A673 (cell line): Measurements from ENCODE around the gene NRXN3. TPM values are rescaled to one million over a fixed set of nuclear protein-coding genes. Genes with fewer than 3 reads are reported as not detected.

Experiments
- BruUV-seq: library from RNA; stranded (reverse); fragments of 400-500 nt; replicated peaks from 2 replicates; lab custom pipeline; 2021; lab: Mats Ljungman, UMichigan
- CTCF ChIA-PET: fragments of 300-600 bp; sonication (Branson Sonifier 250); formaldehyde crosslinking; loops from one replicate; lab custom pipeline; 2022; ENCODE audit warnings: antibody characterized with exemption; lab: Charles Lee
- POLR2A ChIA-PET: fragments of 300-600 bp; sonication (Branson Sonifier 250); formaldehyde crosslinking; loops from one replicate; lab custom pipeline; 2022; ENCODE audit warnings: antibody characterized with exemption; ENCODE audit not compliant: low non-redundant PET; lab: Charles Lee
- DNase-seq: peaks from one replicate; pipeline ENCODE4 v3.0.0-alpha.2; 2015; ENCODE audit warnings: low spot score
- H3K27ac ChIP-seq: fragments of 200-600 bp; sonication (generic); 2 replicates; pipeline ENCODE4 v1.5.1; 2016; ENCODE audit warnings: mixed run types, low read depth, mild to moderate bottlenecking, mixed read lengths, antibody characterized with exemption, low read length; ENCODE audit not compliant: poor library complexity, severe bottlenecking
- H3K27me3 ChIP-seq: fragments of 200-600 bp; sonication (generic); replicated peaks from 2 replicates; pipeline ENCODE4 v1.6.1; 2017; ENCODE audit warnings: mixed run types, low read depth, mild to moderate bottlenecking, mixed read lengths, antibody characterized with exemption, low read length; ENCODE audit not compliant: insufficient read depth, poor library complexity
- H3K36me3 ChIP-seq: fragments of 200-600 bp; sonication (generic); 2 replicates; pipeline ENCODE4 v1.6.1; 2016; ENCODE audit warnings: mixed run types, mild to moderate bottlenecking, mixed read lengths, antibody characterized with exemption, low read length; ENCODE audit not compliant: insufficient read depth, poor library complexity, severe bottlenecking
- H3K4me1 ChIP-seq: fragments of 200-600 bp; sonication (generic); 2 replicates; pipeline ENCODE4 v1.6.1; 2017; ENCODE audit warnings: mixed run types, mild to moderate bottlenecking, mixed read lengths, antibody characterized with exemption, low read length; ENCODE audit not compliant: insufficient read depth, poor library complexity, severe bottlenecking
- H3K4me3 ChIP-seq: fragments of 200-600 bp; sonication (generic); 2 replicates; pipeline ENCODE4 v1.5.1; 2016; ENCODE audit warnings: low read depth, mixed run types, mild to moderate bottlenecking, mixed read lengths, low read length; ENCODE audit not compliant: poor library complexity, severe bottlenecking
- H3K9me3 ChIP-seq: fragments of 200-600 bp; sonication (generic); 2 replicates; pipeline ENCODE4 v1.6.1; 2016; ENCODE audit warnings: mixed run types, low read depth, mild to moderate bottlenecking, mixed read lengths, antibody characterized with exemption, low read length; ENCODE audit not compliant: poor library complexity, severe bottlenecking
- CTCF ChIP-seq: fragments of 300-800, 200-600 bp; sonication (generic); conservative IDR thresholded peaks from 2 replicates; pipeline ENCODE4 v1.5.1; 2017; ENCODE audit warnings: low read depth, mild to moderate bottlenecking, antibody characterized with exemption, low read length, moderate library complexity, mixed read lengths
- EZH2 ChIP-seq: fragments of 200-600 bp; sonication (generic); IDR thresholded peaks from 2 replicates; pipeline ENCODE4 v1.6.1; 2017; ENCODE audit warnings: borderline replicate concordance, low read depth, mild to moderate bottlenecking, mixed read lengths, antibody characterized with exemption, low read length; ENCODE audit not compliant: poor library complexity, severe bottlenecking
- intact Hi-C: fragments of 100-400 bp; cut with micrococcal nuclease; formaldehyde crosslinking; loops from one replicate; pipeline ENCODE4 v1.10.0; 2022; ENCODE audit not compliant: unreplicated experiment
- total RNA-seq: library from RNA; stranded (reverse); gene quantifications from 2 replicates; pipeline ENCODE4 v1.2.3, GENCODE V29; 2021

NRXN3 gene
- total RNA-seq, 1 experiment from 2014 or later = 0.21 TPM

GRCh38 chr14:79167957-79168356, 997.8 kb downstream of the NRXN3 start:
- Histone ChIP-seq H3K4me1 (no peaks in the 10 kb centered on the region), H3K27ac (no peak overlapping the region), H3K9me3 (no peaks in the 10 kb centered on the region), H3K36me3 (no peaks in the 10 kb centered on the region), H3K27me3 (peaks cover 4% of the 10 kb centered on the region), H3K4me3 (no peak overlapping the region)
- intact Hi-C loops = no loop called here
- DNase-seq = no peak
- TF ChIP-seq EZH2 (no peak), CTCF (no peak)
- ChIA-PET CTCF (no interaction called here), POLR2A (no interaction called here)
- no TSS peak for BruUV-seq

- Histone ChIP-seq H3K27ac (no peak overlapping the region), H3K36me3 (no peaks in the 10 kb centered on the region), H3K4me3 (no peak overlapping the region), H3K27me3 (peaks cover 20% of the 10 kb centered on the region), H3K9me3 (no peaks in the 10 kb centered on the region), H3K4me1 (no peaks in the 10 kb centered on the region)
- ChIA-PET POLR2A (interaction anchor here (0.7 kb wide), 1 partner anchor 598 kb away, joined by 3 read pairs; no protein-coding TSS in a partner anchor), CTCF (no interaction called here)
- TF ChIP-seq EZH2 (no peak), CTCF (no peak)
- intact Hi-C loops = no loop called here
- BruUV-seq = no TSS peak
- DNase-seq = no peak
These were observed 1005.5 kb downstream of the NRXN3 start for GRCh38 chr14:79175671-79176070.

GRCh38 chr14:79177106-79177505, 1006.9 kb downstream of the NRXN3 start:
- H3K9me3 ChIP-seq = no peaks in the 10 kb centered on the region
- CTCF ChIA-PET = no interaction called here
- H3K27ac ChIP-seq = no peak overlapping the region
- no peak for DNase-seq
- no peaks in the 10 kb centered on the region for H3K4me1 ChIP-seq
- H3K36me3 ChIP-seq = no peaks in the 10 kb centered on the region
- POLR2A ChIA-PET = no interaction called here
- no TSS peak for BruUV-seq
- H3K4me3 ChIP-seq = no peak overlapping the region
- peaks cover 18% of the 10 kb centered on the region for H3K27me3 ChIP-seq
- intact Hi-C loops = no loop called here
- TF ChIP-seq CTCF = no peak
- no peak for TF ChIP-seq EZH2
